ENCODE data around the gene HSD17B12.
"Not testable (repeated sequence)": the region's sequence is repeated elsewhere in the genome, so short reads cannot be mapped to it uniquely, and the experiment has no call there.

The HSD17B12 gene

DNA sequence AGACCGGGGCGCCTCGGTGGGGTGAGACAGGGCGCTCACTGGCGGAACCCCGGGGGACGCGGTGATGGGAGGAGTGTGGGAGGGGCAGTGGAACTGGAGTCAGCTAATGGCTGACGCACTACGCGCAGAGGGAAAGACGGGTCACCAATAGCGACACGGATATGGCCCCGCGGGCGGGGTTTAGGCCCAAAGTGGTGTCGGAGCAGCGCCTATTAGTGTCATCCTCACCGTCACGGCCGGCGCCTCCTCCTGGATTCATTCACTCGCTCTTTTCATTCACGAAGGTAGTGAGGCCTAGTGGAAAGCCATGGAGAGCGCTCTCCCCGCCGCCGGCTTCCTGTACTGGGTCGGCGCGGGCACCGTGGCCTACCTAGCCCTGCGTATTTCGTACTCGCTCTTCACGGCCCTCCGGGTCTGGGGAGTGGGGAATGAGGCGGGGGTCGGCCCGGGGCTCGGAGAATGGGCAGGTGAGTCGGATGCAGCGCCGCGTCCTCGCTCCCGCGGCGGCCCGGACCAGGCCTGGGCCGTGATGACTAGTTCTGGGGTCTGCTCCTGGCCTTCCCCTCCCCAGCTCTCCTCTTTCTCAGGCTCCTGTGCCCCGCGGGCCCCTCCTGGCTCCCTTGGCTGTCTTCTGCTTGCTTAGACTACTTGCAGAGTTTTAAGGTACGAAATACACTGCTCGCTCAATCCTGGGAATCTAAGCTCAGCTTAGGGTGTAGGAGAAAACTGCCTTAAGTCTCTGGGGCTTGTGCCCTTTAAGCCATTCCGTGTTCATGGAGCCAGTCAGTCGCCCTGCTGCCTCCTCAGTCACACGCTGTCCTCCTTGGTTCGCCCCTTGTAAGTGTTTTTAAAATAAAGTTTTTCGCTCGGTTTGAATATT, at the start of gene HSD17B12:
Gene HSD17B12, plus strand, starts transcription at position 218 of the 880 bp plus-strand sequence. Its CDS starts 90 bp downstream, at position 308.
- peak; percentile 97 to 98 for DNase-seq (ENCODE audit: low read depth in 2 of 2)

DNA sequence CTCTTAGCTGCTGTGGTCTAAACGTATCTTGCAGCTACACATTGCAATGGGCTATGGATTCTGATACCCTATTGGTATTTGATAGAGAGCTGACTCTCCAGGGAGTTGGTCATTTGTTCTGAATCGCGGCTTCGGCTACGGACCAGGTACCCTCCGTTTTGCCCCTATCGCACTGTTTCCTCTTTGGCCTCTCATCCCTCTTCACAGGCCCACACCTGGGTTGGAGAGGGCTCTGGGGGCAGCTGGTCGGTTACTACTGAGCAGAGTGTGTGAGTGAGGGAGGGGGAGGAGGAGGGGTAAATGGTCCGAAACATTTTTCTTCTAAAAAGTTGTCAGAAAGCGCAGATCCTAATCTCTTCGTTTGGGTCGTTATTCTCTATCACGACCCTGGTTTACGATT, 48.8 kb upstream of the HSD17B12 start:
- DNase-seq (ENCODE audit: low read depth in 2 of 2), result no peak

DNA sequence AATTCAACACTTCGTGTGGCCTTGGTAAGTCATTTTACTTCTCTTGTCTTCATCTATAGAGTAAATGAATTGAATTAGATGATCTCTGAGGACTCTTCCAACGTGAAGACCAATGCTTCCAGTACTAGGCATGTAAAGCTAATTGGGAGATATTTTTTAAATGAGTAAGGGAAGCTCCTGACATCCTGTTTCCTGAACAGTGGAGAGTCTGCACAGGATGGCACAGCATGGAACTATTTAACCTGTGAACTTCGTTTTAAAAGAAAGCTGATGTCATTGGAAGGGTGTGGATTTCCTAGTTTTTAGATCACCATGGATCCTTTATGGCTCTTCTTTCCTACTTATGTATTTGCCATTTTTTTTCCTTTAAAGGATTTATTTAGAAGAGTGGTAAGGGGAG, 48.4 kb upstream of the HSD17B12 start:
- DNase-seq (ENCODE audit: low read depth in 2 of 2), result peak; percentile 7 to 12

DNA sequence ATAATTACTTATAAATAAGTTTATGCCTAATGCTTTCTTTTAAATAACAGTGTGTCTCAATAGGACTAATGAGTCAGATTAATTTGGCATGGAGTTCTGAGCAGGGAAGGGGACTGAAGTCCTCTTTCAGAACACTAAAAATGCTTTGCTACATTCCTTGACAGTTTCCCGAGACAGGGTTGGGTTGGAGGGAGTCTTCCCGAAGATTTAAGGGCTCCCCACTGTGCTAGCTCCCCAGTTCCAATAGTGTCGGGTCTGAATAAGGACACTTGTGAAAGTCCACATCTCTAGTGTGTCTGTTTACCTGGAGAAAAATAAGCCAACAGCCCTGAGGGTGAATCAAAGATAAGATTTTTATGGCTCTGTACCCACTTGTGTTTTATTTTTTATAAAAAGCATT, 41.8 kb upstream of the HSD17B12 start:
- no peak for DNase-seq (ENCODE audit: low read depth in 2 of 2)

DNA sequence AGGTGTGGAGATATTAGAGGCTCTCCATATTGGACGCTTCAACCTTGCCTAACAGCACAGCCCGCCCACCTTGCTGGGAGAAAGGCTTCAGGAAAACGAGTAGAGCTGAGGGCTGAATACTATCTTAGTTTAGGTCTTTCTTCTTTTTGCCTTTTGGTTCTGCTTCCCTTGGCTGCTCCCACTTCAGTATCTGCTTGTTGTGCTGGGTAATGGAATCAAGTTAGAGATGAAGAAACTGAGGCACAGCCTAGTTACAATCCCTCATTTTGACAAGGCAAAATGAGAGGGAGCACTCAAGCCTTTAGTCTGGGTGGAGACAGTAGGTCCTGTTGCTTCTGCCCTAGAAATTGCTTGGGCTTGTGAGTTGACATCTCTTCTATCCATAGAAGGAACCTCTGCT, 41.3 kb upstream of the HSD17B12 start:
- no peak for DNase-seq (ENCODE audit: low read depth in 2 of 2)

DNA sequence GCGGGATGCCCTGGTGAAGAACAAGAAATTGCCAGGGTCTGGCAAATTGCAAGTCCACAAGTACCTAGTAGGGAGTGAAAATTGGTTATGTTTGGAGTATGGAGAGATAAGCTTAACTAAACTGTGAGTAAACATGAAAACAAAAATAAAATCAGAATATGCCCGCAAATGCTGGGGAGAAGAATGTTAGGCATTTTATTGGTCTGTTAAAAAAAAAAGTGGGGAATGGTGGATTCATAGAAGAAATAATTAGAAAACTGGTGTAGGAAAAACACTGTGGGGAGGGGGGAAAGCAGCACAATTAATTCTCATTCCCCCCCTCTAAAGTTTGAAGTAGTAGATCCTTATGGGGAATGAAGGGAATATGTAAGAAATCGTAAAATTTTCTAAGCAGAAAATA, 40.6 kb upstream of the HSD17B12 start:
- DNase-seq (ENCODE audit: low read depth in 2 of 2), result no peak

DNA sequence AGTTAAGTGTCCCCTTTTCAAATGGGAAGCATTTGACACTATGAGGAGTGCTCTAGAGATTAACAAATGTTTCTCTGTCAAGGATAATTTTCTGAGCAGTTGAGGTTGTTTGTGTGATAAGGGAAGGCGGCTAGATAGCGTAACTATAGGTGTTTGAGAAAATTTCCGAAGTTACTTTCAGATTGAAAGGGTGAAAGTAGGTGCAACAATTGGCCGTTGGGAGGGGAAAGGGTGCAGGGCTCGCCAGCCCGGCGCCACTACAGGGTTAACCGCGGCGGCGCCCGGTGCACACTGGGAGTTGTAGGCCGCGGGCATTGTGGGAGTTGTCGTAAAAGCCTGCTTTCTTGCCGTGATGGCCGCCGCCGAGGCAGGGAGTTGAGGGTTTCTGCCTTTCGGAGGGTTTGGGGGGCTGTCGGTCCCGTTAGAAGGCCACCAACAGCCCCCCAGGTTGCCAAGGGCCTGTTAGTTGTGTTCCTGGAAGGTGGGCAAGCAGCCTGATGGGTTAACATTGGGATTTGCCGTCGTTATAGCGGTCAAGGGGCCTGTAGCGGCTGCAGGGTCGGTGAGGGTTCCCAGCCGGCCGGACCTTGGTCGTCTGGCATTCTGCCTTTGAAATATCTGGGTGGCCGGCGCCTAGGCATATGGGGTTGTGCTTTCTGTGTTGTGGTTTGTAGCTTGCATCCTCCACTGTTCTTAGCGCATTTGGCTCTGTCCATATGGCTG, 36.5 kb upstream of the HSD17B12 start:
- peak; percentile 50 to 56 for DNase-seq (ENCODE audit: low read depth in 2 of 2)

DNA sequence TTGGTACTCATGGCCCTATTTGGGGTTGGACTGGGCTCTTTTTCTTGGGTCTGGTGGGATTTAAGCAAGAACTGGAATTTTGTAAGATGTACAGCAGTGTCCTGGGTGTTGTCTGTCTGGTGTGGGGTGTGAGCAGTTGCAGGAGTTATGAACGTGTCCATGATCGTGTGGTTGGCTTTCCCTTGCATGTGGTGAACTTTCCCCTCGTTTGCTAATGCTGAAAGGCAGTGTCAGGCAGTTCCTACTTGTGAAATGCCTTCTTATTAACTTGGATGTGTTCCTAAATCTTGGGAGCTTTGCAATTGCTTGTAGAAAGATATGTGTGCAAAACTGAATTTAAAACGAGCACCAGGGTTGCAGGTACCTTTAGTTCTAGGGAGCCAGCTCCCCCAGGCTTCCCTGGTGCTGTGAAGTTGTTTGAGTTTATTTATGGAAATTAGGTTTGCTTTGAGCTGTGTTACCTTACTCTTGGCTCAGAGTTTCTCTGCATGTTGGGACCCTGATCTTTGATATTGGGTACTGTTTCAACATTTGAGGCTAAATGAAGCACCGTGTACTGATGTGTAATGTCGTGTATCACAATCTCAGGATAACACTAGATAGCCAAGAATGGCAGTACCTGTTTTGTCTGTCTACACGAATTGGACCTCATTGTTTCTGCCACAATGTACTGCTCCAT, 35.8 kb upstream of the HSD17B12 start:
- no peak for DNase-seq (ENCODE audit: low read depth in 2 of 2)

DNA sequence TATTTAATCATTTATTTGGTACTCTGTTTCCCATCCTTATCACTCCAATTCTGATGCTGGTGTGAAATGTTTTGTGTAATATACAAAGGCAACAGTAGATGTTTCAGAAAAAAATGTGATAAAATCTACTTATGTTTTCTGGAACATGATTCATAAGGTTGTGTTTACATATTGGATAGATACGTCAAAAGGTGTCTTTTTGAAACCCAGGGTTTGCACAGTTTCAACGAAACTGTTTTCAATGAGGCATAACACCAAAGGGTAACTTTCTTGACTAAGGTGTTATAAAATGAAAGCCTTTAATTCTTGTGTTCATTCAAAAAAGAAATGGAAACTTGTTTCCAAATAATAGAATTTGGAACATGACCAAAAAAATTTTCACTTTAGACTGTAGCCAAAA, 33.8 kb upstream of the HSD17B12 start:
- no peak for DNase-seq (ENCODE audit: low read depth in 2 of 2)

DNA sequence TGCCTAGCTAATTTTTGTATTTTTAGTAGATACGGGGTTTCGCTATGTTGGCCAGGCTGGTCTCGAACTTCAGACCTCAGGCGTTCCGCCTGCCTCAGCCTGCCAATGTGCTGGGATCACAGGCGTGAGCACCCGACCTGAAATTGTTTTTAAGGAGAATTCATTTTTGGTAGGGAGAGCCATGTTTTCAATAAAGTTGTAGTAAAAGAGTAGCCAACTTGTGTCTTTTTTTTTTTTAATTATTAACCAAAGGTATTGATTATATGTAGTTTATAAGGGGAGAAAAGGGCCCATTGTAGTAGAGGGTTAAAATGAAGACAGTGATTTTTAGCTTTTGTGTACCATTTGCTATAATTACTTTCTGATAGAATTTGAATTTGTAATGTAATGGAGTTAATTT, 31.6 kb upstream of the HSD17B12 start:
- DNase-seq (ENCODE audit: low read depth in 2 of 2), result no peak

DNA sequence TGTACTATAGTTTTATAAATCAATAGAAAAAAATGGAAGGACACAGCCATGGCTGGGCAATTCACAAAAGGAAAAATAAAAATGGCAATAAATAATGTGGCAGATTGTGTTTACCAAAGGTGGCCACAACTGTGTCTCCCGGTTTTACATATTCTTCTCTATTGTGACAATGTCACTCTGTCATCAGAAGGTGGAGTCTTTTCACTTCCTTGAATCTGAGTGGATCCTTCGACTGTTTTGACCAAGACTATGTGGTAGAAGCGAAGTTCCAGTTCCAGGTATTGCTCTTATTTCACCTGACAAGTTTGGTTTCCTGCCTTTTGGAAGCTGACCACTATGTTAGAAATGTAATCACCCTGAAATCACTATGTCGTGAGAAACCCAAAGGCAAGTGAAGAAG, 31.0 kb upstream of the HSD17B12 start:
- no peak for DNase-seq (ENCODE audit: low read depth in 2 of 2)

DNA sequence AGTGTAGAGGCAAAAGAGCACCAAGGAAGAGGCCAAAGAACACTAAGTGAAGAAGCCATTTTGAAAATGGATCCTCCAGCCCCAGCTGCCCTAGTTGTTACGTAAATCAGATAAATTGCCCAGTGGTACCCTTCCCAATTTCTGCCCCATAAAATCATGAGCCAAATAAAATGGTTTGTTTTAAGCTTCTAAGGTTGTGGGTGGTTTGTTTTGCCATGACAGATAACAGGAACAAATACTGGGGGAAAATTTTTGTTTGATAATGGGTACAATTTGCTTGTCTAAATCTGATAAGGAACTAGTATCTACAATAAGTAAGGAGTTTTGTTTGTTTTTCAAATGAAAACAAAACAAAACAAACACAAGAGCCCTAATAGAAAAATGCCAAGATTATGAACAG, 30.6 kb upstream of the HSD17B12 start:
- no peak for DNase-seq (ENCODE audit: low read depth in 2 of 2)

DNA sequence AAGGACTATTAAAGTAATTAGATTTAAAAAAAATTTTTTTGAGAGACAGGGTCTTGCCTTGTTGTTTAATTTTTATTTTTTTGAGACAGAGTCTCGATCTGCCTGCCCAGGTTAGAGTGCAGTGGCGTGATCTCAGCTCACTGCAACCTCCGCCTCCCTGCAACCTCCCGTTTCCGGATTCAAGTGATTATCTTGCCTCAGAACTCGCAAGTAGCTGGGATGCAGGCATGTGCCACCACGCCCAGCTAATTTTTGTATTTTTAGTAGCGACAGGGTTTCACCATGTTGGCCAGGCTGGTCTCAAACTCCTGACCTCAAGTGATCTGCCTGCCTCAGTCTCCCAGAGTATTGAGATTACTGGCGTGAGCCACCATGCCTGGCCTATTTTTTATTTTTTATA, 17.5 kb upstream of the HSD17B12 start:
- not testable (repeated sequence) for DNase-seq (ENCODE audit: low read depth in 2 of 2)

DNA sequence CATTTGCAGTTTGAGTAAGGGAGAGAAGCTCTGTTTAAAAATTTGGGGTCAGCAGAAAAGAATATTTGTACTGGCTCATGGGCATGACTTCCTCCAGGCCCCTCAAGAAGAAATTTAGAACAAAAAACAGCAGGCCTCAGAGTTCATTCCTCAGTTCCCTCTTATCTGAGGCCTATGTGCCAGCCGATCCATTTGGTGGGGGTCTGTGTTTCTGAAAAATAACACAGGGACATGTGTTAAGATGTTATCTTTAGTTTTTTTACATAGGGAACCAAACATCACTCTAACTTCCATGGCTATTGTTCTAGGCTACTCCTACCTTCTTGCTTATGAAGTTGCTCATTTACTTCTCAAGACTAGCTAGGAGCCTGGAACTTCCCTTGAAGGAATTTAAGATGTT, 16.2 kb upstream of the HSD17B12 start:
- DNase-seq (ENCODE audit: low read depth in 2 of 2), result no peak

DNA sequence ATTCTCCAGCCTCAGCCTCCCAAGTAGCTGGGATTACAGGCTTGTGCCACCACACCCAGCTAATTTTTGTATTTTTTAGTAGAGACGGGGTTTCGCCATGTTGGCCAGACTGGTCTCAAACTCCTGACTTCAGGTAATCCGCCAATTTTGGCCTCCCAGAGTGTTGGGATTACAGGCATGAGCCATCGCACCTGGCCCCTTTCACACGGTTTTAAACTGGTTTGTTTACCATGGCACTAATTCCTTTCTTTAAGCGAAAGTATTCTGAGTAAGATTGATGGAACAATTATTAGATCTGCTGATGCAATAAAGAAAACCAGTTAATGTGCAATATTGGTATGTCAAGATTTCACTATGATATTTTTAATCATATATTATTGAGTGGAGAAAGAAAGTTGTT, 9.3 kb upstream of the HSD17B12 start:
- not testable (repeated sequence) for DNase-seq (ENCODE audit: low read depth in 2 of 2)

DNA sequence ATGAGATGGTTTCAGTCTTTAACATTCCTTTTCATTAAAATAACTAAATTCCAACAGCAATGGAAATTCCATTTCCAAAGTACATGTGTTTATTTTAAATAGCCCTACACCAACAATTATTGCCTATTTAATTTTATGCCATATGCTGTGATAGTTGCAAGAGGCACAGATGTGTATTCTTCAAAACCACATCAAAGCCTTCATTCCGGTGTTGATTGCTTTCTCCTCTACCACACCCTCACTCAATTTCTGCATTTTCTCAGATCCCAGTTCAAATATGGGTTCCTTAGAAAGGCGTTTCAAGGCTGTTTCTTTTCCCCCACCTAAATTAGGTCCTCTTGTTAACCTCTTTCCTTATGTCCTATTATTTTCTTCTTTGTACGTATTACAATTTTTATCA, 6.0 kb upstream of the HSD17B12 start:
- no peak for DNase-seq (ENCODE audit: low read depth in 2 of 2)

DNA sequence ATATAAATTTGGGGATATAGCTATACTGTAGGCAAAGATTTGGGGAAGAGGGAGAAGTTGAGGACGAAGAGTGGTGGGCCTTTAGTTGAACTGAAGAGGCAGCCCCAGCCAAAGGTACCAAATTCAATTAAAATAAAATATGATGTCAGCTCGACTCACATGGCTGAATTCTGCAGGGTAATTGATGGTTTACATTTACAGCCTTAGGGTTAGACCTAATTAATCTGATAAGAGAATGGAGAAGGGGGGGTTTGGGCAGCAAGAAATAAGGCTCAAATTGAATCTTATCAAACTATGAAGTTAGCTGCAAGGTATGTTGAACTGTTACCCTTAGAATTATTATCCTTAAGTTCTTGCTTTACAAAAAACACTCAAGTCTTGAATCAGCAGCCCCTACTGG, 3.6 kb upstream of the HSD17B12 start:
- no peak for DNase-seq (ENCODE audit: low read depth in 2 of 2)

DNA sequence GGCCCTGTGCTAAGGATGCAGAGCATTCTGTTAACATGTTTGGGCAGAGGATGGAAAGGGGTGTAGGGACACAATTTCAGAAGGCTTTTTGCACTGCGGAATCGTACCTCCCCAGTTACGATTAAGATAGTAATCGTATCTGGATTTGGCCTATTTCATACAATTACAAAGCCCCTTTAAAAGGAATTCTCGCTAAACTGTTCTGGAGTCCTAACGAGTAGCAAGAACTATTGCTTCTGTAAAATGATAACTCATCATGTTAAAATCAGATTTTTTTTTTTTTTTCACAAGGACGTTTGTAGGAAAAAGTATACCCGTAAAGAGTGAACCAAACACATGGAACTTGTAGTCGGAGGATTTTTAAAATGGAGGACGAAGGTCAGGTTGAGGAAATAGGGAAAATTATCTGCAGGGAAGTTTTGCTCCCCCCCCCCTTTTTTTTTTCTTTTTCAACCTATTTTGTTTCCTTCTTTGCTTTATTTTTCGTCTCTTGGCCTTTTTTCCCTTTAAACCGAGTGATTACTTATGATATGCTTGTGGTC, 934 bp downstream of the HSD17B12 start:
- DNase-seq (ENCODE audit: low read depth in 2 of 2), result peak in 1 of 2 experiments; percentile 3

DNA sequence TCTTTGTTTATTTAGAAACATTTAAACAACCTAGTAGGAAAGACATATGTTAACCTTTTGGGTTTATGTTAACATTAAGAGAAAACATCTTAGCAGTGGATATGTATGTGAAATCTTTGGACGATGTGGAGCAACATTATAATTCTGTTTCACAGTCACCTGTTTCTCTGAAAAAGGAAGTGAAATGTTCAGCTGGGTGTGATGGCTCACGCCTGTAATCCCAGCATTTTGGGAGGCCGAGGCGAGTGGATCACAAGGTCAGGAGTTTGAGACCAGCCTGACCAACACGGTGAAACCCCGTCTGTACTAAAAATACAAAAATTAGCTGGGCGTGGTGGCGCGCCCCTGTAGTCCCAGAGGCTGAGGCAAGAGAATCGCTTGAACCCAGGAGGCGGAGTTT, 1.5 kb downstream of the HSD17B12 start:
- not testable (repeated sequence) for DNase-seq (ENCODE audit: low read depth in 2 of 2)

DNA sequence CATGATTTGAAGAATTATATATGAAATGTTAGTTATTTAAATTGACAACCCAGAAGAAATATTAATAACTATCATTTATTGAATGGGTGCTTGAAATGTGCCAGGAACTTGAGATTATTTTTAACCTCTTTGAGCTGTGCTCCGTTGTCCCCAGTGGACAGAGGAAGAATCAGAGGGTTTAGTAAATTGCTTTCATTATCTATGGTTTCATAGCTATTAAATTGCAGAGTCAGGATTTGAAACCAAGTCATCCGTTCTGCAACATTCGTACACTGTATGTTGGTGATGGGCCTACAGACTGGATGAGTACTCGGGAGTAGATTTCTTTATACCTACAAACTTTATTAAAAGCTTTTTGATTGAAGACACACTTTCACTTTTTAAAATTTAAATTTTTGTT, 4.9 kb downstream of the HSD17B12 start:
- no peak for DNase-seq (ENCODE audit: low read depth in 2 of 2)

DNA sequence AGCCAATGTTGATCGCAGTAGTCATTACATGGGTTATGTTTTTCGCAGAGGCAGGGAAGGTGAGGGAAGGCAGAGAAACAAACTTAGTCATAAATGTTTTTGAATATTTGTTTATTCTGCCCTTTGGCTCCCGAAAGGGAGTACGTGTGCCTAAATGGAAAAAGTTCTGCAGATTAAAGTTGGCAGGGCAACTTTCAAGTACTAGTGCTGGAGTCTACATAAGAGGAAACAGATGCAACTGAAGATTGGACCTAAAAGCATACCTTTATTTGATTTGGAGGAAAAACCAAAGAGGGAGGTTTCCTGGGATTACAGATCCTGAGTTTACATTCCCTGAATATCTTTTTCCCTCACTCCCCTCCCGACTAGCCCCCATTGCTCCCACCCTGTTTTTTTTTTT, 5.7 kb downstream of the HSD17B12 start:
- no peak for DNase-seq (ENCODE audit: low read depth in 2 of 2)

DNA sequence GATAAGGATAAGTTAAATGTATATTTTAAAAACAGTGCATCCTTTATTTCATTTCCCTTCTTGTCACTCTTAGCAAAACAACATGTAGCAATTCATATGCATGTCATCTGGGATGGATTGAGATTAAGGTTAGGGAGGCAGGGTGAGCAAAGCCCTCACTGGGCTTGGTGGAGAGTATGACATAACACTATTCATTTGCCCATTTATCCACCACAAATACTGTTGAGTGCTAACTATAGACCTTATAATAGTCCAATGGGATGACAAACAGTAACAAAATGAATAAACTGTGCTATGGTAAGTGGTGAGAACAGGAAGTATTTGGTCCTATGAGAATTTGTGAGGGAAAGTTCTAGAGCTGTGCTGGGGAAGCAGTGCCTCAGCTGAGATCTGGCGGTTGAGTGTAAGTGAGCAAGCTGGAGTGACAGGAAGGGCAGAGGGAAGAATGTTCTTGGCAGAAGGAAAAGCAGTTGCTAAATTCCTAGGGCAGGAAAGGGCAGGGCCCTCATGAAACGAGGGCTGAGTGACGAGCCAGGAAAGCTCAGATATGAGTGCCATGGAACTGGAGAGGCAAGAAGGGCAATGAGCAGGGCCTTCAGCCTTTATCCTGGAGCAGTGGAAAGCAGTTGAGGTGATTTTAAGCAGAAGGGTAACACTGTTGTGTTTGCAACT, 6.7 kb downstream of the HSD17B12 start:
- no peak for DNase-seq (ENCODE audit: low read depth in 2 of 2)
